Activated B cell treated with CpG ODN at 0.5 μM for 24 hours (primary cell): ENCODE data around the gene PLA2G15. TPM values are rescaled to one million over a fixed set of nuclear protein-coding genes. Genes with fewer than 3 reads are reported as not detected.
"Not testable (repeated sequence)": the region's sequence is repeated elsewhere in the genome, so short reads cannot be mapped to it uniquely, and the experiment has no call there.

Experiments
- ATAC-seq: fragments of 200-7000 bp; cut with Tn5 transposase; one replicate; pipeline ENCODE4 v1.10.0; 2021; ENCODE audit warnings: low read depth, mild to moderate bottlenecking, moderate library complexity
- CTCF ChIA-PET: fragments of 350-600 bp; sonication (Branson Sonifier 250); formaldehyde crosslinking; loops from one replicate; lab custom pipeline; 2021; ENCODE audit warnings: antibody characterized with exemption; lab: Charles Lee
- POLR2A ChIA-PET: fragments of 350-600 bp; sonication (Branson Sonifier 250); formaldehyde crosslinking; loops from one replicate; lab custom pipeline; 2021; ENCODE audit warnings: antibody characterized with exemption; lab: Charles Lee
- DNase-seq: peaks from one replicate; pipeline ENCODE4 v3.0.0; 2022
- H3K27ac Mint-ChIP-seq: one replicate; pipeline ENCODE4 v1.8.0; 2020; ENCODE audit warnings: mixed read lengths
- H3K27me3 Mint-ChIP-seq: one replicate; pipeline ENCODE4 v1.8.0; 2021; ENCODE audit warnings: mixed read lengths
- H3K36me3 Mint-ChIP-seq: one replicate; pipeline ENCODE4 v1.8.0; 2021; ENCODE audit warnings: low read depth, mixed read lengths
- H3K4me1 Mint-ChIP-seq: one replicate; pipeline ENCODE4 v1.8.0; 2021; ENCODE audit warnings: mixed read lengths
- H3K4me3 Mint-ChIP-seq: one replicate; pipeline ENCODE4 v1.8.0; 2020; ENCODE audit warnings: mild to moderate bottlenecking, mixed read lengths
- H3K9me3 Mint-ChIP-seq: one replicate; pipeline ENCODE4 v1.8.0; 2020; ENCODE audit warnings: mixed read lengths
- intact Hi-C: fragments of 100-400 bp; cut with micrococcal nuclease; formaldehyde crosslinking; loops from one replicate; pipeline ENCODE4 v1.15.1; 2024
- total RNA-seq: library from RNA; stranded (reverse); gene quantifications from 2 replicates; pipeline ENCODE4 v1.2.3, GENCODE V29; 2022
- TF ChIP-seq, protein P1 (sequence below): fragments of 200-600 bp; IDR thresholded peaks from one replicate; pipeline ENCODE4 v1.8.0; 2022; ENCODE audit warnings: antibody characterized with exemption, mild to moderate bottlenecking

Gene PLA2G15
- total RNA-seq, 1 donor from 2014 or later: 8.6 TPM

DNA sequence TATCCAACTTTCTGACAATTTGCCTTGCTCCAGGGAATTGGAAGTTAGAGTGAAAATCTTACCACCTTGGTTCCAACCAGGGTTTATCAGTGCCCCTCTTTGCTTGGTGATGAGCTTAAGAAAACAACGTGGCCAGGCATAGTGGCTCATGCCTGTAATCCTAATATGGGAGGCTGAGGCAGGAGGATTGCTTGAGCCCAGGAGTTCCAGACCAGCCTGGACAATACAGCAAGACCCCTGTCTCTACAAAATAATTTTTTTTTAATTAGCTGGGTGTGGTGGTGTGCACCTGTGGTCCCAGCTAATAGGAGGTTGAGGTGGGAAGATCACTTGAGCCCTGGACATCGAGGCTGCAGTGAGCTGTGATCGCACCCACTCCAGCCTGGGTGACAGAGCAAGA is 40.5 kb downstream of the PLA2G15 start:
- Mint-ChIP-seq H3K9me3 (no peaks in the 10 kb centered on the region), H3K4me1 (peaks cover 94% of the 10 kb centered on the region), H3K27ac (peak overlapping the region; percentile 86), H3K27me3 (no peaks in the 10 kb centered on the region), H3K36me3 (peaks cover 48% of the 10 kb centered on the region), H3K4me3 (no peak overlapping the region)
- CTCF ChIA-PET: interaction anchor here (1.0 to 11.0 kb wide), 4 partner anchors 14 to 43 kb away, joined by 3 to 166 read pairs (median 8); partner anchors contain the start of genes PRMT7, SLC7A6 and SLC7A6OS
- intact Hi-C loops: loop anchor here (1.0 to 5.0 kb wide), 3 partner anchors 10 to 902 kb away; partner anchors contain the start of genes SLC7A6OS and SNTB2
- TF ChIP-seq, protein P1, sequence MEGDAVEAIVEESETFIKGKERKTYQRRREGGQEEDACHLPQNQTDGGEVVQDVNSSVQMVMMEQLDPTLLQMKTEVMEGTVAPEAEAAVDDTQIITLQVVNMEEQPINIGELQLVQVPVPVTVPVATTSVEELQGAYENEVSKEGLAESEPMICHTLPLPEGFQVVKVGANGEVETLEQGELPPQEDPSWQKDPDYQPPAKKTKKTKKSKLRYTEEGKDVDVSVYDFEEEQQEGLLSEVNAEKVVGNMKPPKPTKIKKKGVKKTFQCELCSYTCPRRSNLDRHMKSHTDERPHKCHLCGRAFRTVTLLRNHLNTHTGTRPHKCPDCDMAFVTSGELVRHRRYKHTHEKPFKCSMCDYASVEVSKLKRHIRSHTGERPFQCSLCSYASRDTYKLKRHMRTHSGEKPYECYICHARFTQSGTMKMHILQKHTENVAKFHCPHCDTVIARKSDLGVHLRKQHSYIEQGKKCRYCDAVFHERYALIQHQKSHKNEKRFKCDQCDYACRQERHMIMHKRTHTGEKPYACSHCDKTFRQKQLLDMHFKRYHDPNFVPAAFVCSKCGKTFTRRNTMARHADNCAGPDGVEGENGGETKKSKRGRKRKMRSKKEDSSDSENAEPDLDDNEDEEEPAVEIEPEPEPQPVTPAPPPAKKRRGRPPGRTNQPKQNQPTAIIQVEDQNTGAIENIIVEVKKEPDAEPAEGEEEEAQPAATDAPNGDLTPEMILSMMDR: no peak
- POLR2A ChIA-PET: interaction anchor here (0.7 to 4.7 kb wide), 10 partner anchors 9 to 1375 kb away, joined by 3 to 61 read pairs (median 6); partner anchors contain the start of genes DDX28, DUS2, PRMT7 and SLC7A6
- ATAC-seq: no peak
- no peak for DNase-seq

DNA sequence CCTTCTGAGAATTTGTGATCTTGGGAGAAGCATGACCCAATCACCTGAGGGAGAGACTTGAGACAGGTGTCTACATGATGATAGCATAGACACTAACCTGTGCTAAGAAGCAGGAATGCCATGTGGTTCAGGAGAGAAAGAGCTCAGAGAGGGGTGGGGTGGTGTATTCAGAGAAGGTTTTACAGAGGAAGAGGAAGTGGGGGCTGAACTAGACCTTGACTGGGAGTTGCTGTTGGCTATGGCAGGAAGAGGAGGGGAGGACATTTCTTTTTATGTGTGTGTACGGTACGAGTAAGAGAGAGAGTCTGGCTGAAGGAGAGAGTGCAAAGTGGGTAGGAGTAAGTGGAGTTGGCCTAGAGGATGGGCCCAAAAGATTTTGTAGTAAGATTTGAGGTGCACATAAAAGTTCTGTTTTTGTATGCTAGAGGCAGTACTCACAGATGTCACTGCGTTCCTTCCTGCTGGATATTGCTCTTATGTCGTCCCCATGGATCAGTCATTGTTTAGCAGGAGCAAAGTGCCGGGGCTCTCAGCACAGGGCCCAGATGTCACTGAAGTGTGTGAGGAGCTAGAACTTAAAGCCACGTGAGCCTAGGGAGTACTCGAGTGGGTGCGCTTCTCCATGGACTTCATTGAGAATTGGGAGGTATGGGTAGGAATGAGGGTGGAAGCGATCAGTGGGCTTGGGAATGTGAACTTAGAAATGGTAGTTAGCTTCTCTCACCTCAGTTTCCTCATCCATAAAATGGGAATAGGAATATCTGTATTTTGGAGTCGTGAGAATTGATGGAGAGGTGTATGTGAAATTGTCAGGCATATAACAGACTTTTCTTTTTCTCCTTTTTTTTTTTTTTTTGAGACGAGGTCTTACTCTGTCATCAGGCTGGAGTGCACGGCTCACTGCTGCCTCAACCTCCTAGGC is 41.2 kb downstream of the PLA2G15 start:
- ATAC-seq: peak; percentile 12
- Mint-ChIP-seq H3K4me3 (peak overlapping the region; percentile 66), H3K4me1 (peaks cover 95% of the 10 kb centered on the region), H3K9me3 (no peaks in the 10 kb centered on the region), H3K27ac (peak overlapping the region; percentile 86), H3K27me3 (no peaks in the 10 kb centered on the region), H3K36me3 (peaks cover 50% of the 10 kb centered on the region)
- TF ChIP-seq, protein P1: no peak
- POLR2A ChIA-PET: interaction anchor here (0.6 to 4.7 kb wide), 10 partner anchors 10 to 1376 kb away, joined by 3 to 61 read pairs (median 5); partner anchors contain the start of genes DDX28, DUS2, PRMT7 and SLC7A6
- CTCF ChIA-PET: interaction anchor here (1.0 to 11.0 kb wide), 4 partner anchors 14 to 42 kb away, joined by 3 to 166 read pairs (median 8); partner anchors contain the start of genes PRMT7, SLC7A6 and SLC7A6OS
- DNase-seq: no peak
- intact Hi-C loops: loop anchor here (5.0 kb wide), 1 partner anchor 901 kb away; the partner anchor contains the start of gene SNTB2

DNA sequence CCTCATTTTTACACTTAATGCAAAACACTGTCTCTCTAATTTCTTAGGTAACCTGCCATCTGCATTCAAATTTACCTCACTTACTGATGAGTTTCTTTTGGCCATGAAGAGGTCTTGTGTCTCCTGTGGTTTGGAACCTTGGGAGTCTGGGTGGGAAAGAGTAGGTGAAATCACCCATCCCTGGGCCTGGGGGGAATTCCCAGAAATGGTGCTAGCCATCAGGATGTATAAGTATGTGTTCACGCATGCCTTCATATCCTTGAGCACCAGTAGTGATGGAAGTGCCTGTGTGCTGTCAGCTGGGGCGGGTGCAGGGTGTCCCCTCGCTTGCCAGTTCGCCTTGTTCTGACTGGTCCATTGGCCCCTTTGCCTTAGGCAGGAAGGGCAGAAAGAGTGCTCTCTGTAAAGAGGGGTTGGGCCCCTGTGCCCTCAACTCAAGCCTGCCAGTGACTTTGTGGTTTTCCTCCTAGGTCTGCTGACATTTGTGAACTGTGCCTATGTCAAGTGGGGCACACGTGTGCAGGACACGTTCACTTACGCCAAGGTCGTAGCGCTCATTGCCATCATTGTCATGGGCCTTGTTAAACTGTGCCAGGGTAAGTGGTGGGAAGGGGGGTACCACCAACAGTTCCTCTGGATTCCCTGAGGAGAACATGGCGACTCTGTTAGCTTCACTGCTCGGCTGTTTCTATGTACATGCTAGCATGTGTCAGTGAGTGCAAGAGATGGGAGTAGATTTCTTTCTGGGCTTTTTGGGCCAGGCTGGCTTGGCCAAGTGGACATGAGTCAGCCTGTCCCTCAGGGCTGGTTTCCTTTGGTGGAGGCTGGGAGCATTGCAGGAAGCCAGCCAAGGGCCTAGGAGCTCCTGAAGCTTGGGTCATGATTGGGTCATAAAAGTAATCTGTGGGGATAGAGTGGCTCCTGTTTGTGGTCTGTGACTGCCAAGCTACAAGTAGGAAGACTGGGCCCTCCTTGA is 42.4 kb downstream of the PLA2G15 start:
- Mint-ChIP-seq H3K4me3 (peak overlapping the region; percentile 52), H3K4me1 (peaks cover 92% of the 10 kb centered on the region), H3K27ac (peak overlapping the region; percentile 90), H3K27me3 (no peaks in the 10 kb centered on the region), H3K36me3 (peaks cover 50% of the 10 kb centered on the region), H3K9me3 (no peaks in the 10 kb centered on the region)
- intact Hi-C loops: loop anchor here (5.0 kb wide), 1 partner anchor 900 kb away; the partner anchor contains the start of gene SNTB2
- peak; percentile 10 for ATAC-seq
- peak; percentile 20 for DNase-seq
- CTCF ChIA-PET: interaction anchor here (0.8 to 11.0 kb wide), 3 partner anchors 23 to 42 kb away, joined by 4 to 166 read pairs (median 4); partner anchors contain the start of genes PRMT7, SLC7A6 and SLC7A6OS
- TF ChIP-seq, protein P1: no peak
- POLR2A ChIA-PET: interaction anchor here (2.9 to 4.7 kb wide), 3 partner anchors 23 to 25 kb away, joined by 36 to 61 read pairs (median 59); partner anchors contain the start of genes PRMT7, SLC7A6 and SLC7A6OS

DNA sequence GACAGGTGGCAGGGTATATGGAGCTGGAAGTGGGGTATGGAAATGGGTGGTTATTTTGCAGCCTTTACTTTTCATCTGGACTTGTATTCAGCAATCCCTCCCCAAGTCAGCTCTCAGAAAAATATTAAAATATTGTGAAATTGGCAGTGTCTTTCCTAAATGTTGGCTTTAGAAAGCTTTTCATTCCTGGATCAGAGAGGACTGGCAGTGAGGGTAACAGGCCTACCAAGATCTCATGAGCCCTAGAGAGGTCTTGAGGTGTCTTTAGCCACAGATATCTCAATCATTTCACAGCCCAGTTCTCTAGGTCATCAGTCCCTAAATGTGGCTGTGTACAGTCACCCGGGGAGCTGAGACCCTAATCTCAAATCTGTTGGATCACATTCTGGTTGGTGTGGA is 43.1 kb downstream of the PLA2G15 start:
- DNase-seq (no peak), ATAC-seq (no peak)
- peaks cover 85% of the 10 kb centered on the region for H3K4me1 Mint-ChIP-seq
- ChIA-PET CTCF (interaction anchor here (0.8 to 11.0 kb wide), 3 partner anchors 23 to 41 kb away, joined by 4 to 166 read pairs (median 4); partner anchors contain the start of genes PRMT7, SLC7A6 and SLC7A6OS), POLR2A (interaction anchor here (2.9 to 3.8 kb wide), 2 partner anchors 23 to 25 kb away, joined by 36 to 59 read pairs; partner anchors contain the start of genes PRMT7, SLC7A6 and SLC7A6OS)
- H3K36me3 Mint-ChIP-seq: peaks cover 48% of the 10 kb centered on the region
- no peaks in the 10 kb centered on the region for H3K27me3 Mint-ChIP-seq
- intact Hi-C loops: loop anchor here (5.0 kb wide), 1 partner anchor 899 kb away; the partner anchor contains the start of gene SNTB2
- H3K9me3 Mint-ChIP-seq: no peaks in the 10 kb centered on the region
- peak overlapping the region; percentile 90 for H3K27ac Mint-ChIP-seq
- H3K4me3 Mint-ChIP-seq: peak overlapping the region; percentile 52
- TF ChIP-seq, protein P1: no peak

DNA sequence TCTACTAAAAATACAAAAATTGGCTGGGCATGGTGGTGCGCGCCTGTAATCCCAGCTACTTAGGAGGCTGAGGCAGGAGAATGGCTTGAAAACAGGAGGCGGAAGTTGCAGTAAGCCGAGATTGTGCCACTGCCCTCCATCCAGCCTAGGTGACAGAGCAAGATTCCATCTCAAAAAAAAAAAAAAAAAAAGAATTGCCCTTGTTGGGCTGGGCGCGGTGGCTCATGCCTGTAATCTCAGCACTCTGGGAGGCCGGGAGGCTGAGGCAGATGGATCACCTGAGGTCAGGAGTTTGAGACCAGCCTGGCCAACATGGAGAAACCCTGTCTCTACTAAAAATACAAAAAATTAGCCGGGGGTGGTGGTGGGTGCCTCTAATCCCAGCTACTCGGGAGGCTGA is 43.6 kb downstream of the PLA2G15 start:
- ChIA-PET CTCF (interaction anchor here (1.1 to 11.0 kb wide), 3 partner anchors 22 to 40 kb away, joined by 4 to 166 read pairs (median 9); partner anchors contain the start of genes PRMT7, SLC7A6 and SLC7A6OS), POLR2A (interaction anchor here (0.7 to 3.8 kb wide), 4 partner anchors 13 to 304 kb away, joined by 4 to 59 read pairs (median 20); partner anchors contain the start of genes PRMT7, SLC7A6 and SLC7A6OS)
- H3K27me3 Mint-ChIP-seq, DNase-seq, ATAC-seq, H3K9me3 Mint-ChIP-seq: not testable (repeated sequence)
- Mint-ChIP-seq H3K27ac (peak overlapping the region; percentile 90), H3K4me1 (peaks cover 80% of the 10 kb centered on the region), H3K36me3 (peaks cover 51% of the 10 kb centered on the region), H3K4me3 (peak overlapping the region; percentile 62)
- intact Hi-C loops: loop anchor here (1.0 to 5.0 kb wide), 5 partner anchors 13 to 899 kb away; partner anchors contain the start of genes SLC7A6, SLC7A6OS and SNTB2
